GM19463 (cell line): Measurements from ENCODE around the gene NPHP4.

Experiments used
- ATAC-seq: cut with Tn5 transposase; IDR thresholded peaks from one replicate; pipeline ENCODE4 v1.9.1; 2021; ENCODE audit warnings: mild to moderate bottlenecking, moderate library complexity; ENCODE audit not compliant: unreplicated experiment

NPHP4 gene

GRCh38 chr1:5992026-5992813 lies at the start of gene NPHP4:
Gene NPHP4 (minus strand): TSS chr1:5992425. CDS start chr1:5986289, 6,136 bp downstream.
- ATAC-seq, result peak; percentile 91

GRCh38 chr1:6041432-6042062 lies 49.3 kb upstream of the NPHP4 start:
- ATAC-seq, result no peak

GRCh38 chr1:6040861-6041415 lies 48.7 kb upstream of the NPHP4 start:
- no peak for ATAC-seq

GRCh38 chr1:6040444-6040843 lies 48.2 kb upstream of the NPHP4 start:
- no peak for ATAC-seq

- ATAC-seq, result no peak
Observed at GRCh38 chr1:6039031-6039430, 46.8 kb upstream of the NPHP4 start.

GRCh38 chr1:6038603-6039002 lies 46.4 kb upstream of the NPHP4 start:
- ATAC-seq, result no peak

- peak; percentile 69 for ATAC-seq
Observed at GRCh38 chr1:6037338-6037762, 45.1 kb upstream of the NPHP4 start.

GRCh38 chr1:6035719-6036118 lies 43.5 kb upstream of the NPHP4 start:
- no peak for ATAC-seq

- ATAC-seq, result no peak
Observed at GRCh38 chr1:6035303-6035702, 43.1 kb upstream of the NPHP4 start.

- no peak for ATAC-seq
Observed at GRCh38 chr1:6034750-6035096, 42.5 kb upstream of the NPHP4 start.

GRCh38 chr1:6033986-6034749 lies 41.9 kb upstream of the NPHP4 start:
- no peak for ATAC-seq

- no peak for ATAC-seq
Observed at GRCh38 chr1:6033124-6033523, 40.9 kb upstream of the NPHP4 start.

GRCh38 chr1:6030547-6031261 lies 38.5 kb upstream of the NPHP4 start:
- no peak for ATAC-seq

- no peak for ATAC-seq
Observed at GRCh38 chr1:6030132-6030531, 37.9 kb upstream of the NPHP4 start.

- ATAC-seq, result no peak
Observed at GRCh38 chr1:6029351-6029750, 37.1 kb upstream of the NPHP4 start.

- ATAC-seq, result no peak
Observed at GRCh38 chr1:6028042-6028850, 36.0 kb upstream of the NPHP4 start.

- ATAC-seq, result no peak
Observed at GRCh38 chr1:6027591-6027990, 35.4 kb upstream of the NPHP4 start.

- peak; percentile 82 for ATAC-seq
Observed at GRCh38 chr1:6026095-6026809, 34.0 kb upstream of the NPHP4 start.
